ENCODE measurements around the gene RABEPK.

DNA sequence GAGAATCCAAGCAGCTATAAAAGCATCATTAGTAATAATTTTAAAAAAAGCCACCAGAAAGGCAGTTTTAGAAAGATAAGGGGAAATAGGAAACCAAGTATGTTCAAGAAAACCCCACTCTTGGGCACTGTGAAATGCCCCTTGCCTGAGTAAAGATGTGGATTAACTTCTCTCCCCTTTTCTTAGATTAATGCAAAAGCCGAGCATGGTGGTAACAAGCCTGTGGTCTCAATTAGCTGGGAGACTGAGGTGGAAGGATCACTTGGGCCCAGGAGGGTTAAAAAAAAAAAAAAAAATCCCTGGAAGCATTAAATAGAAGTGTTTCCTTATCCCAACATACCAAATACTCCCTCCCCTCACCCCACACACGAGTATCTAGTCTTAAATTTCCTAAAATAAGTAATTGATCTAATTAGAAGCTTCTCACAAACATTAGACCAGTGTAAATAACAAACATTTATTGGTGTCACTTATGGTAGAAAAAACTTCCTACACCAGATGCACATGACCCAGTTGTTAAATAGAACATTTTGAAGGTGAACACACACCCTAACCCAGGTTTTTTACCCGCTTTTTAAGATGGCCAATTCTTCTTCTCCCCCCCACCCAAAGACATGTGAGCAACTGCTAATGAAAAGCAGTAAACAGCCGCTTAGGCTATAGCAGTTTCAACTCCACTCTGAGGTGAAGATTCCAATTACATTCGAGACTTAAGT lies 35.6 kb downstream of the RABEPK start:
- TF ChIP-seq, protein P1, sequence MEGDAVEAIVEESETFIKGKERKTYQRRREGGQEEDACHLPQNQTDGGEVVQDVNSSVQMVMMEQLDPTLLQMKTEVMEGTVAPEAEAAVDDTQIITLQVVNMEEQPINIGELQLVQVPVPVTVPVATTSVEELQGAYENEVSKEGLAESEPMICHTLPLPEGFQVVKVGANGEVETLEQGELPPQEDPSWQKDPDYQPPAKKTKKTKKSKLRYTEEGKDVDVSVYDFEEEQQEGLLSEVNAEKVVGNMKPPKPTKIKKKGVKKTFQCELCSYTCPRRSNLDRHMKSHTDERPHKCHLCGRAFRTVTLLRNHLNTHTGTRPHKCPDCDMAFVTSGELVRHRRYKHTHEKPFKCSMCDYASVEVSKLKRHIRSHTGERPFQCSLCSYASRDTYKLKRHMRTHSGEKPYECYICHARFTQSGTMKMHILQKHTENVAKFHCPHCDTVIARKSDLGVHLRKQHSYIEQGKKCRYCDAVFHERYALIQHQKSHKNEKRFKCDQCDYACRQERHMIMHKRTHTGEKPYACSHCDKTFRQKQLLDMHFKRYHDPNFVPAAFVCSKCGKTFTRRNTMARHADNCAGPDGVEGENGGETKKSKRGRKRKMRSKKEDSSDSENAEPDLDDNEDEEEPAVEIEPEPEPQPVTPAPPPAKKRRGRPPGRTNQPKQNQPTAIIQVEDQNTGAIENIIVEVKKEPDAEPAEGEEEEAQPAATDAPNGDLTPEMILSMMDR (IDR thresholded peaks at IDR 0.05 in 2 of 3, conservative IDR thresholded peaks at IDR 0.05 in 1 of 3; ENCODE audit: control insufficient read depth in 2 of 3, extremely low read depth in 1 of 3, insufficient read depth in 1 of 3, low read depth in 3 of 3, low read length in 3 of 3): no peak
- no peak for TF ChIP-seq RUNX3 (IDR thresholded peaks at IDR 0.05; ENCODE audit: low read length)
- no peak for TF ChIP-seq ZZZ3 (IDR thresholded peaks at IDR 0.05; ENCODE audit: control insufficient read depth, insufficient read length, low read depth)
- no peak for TF ChIP-seq BACH1 (IDR thresholded peaks at IDR 0.05; ENCODE audit: borderline replicate concordance)
- TF ChIP-seq SMAD5 (IDR thresholded peaks at IDR 0.05; ENCODE audit: low read depth): no peak
- TF ChIP-seq NFIC (IDR thresholded peaks at IDR 0.05; ENCODE audit: low read depth, low read length): no peak; the same call in 1 of the 2 replicates
- TF ChIP-seq CREB1 (IDR thresholded peaks at IDR 0.05; ENCODE audit: low read depth): no peak
